Neural cell (in vitro differentiated cells): ENCODE data around the gene FAM53B.

ENCODE experiments used
- CTCF ChIP-seq: fragments of 450-650 bp; IDR thresholded peaks from 2 replicates; pipeline ENCODE4 v1.5.1; 2014; ENCODE audit warnings: antibody characterized with exemption, mild to moderate bottlenecking, moderate library complexity; ENCODE audit not compliant: poor library complexity, severe bottlenecking
- POLR2AphosphoS5 ChIP-seq: IDR thresholded peaks from 2 replicates; pipeline ENCODE4 v1.6.1; 2012
- TAF1 ChIP-seq: IDR thresholded peaks from 2 replicates; pipeline ENCODE4 v1.6.1; 2012; ENCODE audit warnings: low read depth

- TF ChIP-seq TAF1: no peak
- no peak for TF ChIP-seq CTCF
- TF ChIP-seq POLR2AphosphoS5: no peak
Measured at GRCh38 chr10:124586142-124586541, 158.0 kb downstream of the FAM53B start.
